SH-SY5Y (cell line): ENCODE data around the gene BICRA.

Experiments
- GATA2 ChIP-seq: IDR thresholded peaks from 2 replicates; pipeline ENCODE4 v1.6.1; 2011; ENCODE audit warnings: mild to moderate bottlenecking, low read depth, low read length
- GATA3 ChIP-seq: IDR thresholded peaks from 2 replicates; pipeline ENCODE4 v1.6.1; 2011; ENCODE audit warnings: low read depth, mild to moderate bottlenecking, low read length, moderate library complexity

BICRA gene

DNA sequence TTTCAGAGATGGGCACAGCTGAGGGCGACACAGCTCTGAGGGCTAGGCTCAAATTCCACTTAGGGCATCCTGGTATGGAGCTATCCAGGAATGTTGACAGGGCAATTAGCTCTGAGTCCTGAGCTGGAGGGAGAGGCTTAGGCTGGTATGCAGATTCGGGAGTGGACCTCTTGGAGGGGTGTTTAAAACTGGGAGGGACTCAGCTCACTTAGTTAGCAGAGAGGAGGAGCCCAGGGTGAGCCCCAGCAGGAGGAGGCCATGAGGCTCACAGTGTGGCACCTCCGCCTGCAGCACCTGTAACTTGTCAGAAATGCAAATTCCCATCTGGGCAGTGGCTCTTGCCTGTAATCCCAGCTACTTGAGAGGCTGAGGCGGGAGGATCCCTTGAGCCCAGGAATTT lies 126.2 kb downstream of the BICRA start:
- no peak for TF ChIP-seq GATA2

DNA sequence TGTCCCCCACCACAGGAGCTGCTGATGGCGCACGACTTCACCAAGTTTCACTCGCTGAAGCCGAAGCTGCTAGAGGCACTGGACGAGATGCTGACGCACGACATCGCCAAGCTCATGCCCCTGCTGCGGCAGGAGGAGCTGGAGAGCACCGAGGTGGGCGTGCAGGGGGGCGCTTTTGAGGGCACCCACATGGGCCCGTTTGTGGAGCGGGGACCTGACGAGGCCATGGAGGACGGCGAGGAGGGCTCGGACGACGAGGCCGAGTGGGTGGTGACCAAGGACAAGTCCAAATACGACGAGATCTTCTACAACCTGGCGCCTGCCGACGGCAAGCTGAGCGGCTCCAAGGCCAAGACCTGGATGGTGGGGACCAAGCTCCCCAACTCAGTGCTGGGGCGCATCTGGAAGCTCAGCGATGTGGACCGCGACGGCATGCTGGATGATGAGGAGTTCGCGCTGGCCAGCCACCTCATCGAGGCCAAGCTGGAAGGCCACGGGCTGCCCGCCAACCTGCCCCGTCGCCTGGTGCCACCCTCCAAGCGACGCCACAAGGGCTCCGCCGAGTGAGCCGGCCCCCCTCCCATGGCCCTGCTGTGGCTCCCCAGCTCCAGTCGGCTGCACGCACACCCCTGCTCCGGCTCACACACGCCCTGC lies 132.1 kb downstream of the BICRA start:
- TF ChIP-seq GATA3 = no peak
- no peak for TF ChIP-seq GATA2

DNA sequence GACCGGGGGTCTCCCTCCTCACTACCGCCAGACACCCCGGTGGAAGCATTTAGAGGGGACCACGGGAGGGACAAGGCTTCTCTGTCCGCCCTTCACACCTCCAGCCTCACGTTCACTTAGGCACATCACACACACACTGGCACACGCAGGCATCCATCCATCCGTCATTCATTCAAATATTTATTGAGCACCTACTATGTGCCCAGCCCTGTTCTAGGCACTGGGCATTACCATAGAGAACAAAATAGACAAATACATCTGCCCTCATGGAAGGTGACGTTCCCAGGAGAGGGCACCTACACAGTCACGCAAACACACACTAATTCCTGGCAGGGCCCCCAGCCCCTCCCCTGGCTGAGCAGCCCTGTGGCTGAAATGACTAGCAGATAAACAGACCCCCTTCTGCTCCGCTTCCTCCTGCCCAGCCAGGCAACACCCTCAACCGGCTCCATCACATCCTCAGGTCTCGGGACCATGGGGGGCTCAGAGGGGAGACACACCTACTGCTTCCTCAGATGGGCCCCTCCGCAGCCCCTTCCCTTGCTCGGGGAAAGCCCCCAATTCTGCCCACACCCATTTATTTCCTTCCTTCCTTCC lies 132.7 kb downstream of the BICRA start:
- TF ChIP-seq GATA3 (no peak), GATA2 (no peak)

DNA sequence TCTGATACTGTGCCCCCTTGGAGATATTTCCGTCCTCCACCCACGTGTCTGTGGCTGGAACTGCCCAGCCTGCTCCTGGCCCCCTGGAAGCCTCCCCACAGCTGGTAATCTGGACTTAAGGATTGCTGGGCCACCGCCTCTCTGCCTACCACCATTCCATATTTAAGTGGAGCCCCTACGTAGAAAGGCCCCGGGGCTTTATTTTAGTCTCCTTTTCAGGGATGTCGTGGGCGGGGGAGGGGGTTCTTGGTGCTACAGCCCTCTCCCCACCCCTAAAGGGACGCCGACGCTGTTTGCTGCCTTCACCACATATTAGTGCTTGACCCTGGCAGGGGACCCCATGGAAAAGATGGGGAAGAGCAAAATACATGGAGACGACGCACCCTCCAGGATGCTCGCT lies 133.7 kb downstream of the BICRA start:
- no peak for TF ChIP-seq GATA3
- no peak for TF ChIP-seq GATA2

DNA sequence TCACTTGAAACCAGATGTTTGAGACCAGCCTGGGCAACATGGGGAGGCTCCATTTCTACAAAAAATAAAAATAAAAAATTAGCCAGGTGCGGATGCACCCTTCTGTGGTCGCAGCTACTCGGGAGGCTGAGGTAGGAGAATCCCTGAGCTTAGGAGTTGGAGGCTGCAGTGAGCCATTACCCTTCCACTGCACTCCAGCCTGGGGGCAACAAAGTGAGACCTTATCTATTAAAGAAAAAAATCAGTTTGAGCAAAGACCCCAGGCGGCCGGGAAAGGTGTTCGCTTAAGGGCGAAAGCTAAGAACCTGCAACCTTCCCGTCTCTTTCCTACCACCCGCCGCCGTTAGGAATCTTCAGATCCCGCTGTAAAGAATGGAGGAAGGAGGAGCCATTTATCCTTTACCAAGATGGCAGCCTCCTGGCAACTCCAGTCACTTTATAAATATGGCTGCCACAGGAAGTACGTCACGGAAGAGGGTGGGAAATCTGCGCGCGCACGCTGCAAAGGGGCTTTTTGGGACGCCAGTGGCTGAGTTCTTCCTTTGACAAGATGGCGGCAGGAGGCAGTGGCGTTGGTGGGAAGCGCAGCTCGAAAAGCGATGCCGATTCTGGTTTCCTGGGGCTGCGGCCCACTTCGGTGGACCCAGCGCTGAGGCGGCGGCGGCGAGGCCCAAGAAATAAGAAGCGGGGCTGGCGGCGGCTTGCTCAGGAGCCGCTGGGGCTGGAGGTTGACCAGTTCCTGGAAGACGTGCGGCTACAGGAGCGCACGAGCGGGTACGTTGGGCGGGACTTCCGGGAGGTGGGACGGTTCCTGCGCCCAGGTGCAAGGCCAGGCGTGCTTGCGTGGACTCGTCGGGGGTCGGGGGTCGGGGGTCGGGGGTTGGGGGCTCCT lies 136.3 kb downstream of the BICRA start, which contains the start of gene NOP53:
TSS of gene NOP53 (plus strand) at position 537 of the 892 bp plus-strand sequence. CDS start at position 551, 14 bp downstream.
- no peak for TF ChIP-seq GATA3
- TF ChIP-seq GATA2 = no peak

DNA sequence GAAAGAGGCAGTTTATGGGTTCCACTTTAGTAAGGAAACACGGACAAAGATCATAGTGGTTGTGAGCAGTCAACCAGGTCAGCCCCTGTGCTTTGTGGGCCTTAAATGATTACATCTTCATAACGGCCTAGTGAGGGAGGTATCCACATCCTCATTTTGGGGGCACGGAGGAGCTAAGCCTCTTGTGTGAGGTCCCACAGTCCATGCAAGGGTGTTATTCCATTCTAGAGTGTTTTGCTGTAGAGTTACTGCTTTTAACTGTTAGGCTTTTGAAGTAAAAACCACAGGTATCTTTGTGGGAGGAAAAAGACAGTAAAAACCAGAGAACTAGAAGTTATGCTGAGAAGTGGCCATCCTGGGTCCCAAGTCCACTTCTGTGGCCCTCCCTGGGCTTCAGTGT lies 140.4 kb downstream of the BICRA start:
- no peak for TF ChIP-seq GATA2
- TF ChIP-seq GATA3 = no peak

DNA sequence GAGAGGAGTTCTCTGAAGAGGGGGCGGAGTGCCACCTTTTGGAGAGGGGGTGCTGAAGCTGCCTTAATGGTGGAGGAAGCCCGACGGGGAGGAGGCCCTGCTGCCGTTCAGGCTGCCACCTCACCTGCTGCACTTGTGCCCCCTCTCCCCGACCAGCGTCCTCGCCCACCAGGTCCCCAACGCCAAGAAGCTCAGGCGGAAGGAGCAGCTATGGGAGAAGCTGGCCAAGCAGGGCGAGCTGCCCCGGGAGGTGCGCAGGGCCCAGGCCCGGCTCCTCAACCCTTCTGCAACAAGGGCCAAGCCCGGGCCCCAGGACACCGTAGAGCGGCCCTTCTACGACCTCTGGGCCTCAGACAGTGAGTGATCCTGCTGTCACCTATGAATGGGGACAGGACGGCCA lies 141.8 kb downstream of the BICRA start:
- TF ChIP-seq GATA3 = no peak
- no peak for TF ChIP-seq GATA2

DNA sequence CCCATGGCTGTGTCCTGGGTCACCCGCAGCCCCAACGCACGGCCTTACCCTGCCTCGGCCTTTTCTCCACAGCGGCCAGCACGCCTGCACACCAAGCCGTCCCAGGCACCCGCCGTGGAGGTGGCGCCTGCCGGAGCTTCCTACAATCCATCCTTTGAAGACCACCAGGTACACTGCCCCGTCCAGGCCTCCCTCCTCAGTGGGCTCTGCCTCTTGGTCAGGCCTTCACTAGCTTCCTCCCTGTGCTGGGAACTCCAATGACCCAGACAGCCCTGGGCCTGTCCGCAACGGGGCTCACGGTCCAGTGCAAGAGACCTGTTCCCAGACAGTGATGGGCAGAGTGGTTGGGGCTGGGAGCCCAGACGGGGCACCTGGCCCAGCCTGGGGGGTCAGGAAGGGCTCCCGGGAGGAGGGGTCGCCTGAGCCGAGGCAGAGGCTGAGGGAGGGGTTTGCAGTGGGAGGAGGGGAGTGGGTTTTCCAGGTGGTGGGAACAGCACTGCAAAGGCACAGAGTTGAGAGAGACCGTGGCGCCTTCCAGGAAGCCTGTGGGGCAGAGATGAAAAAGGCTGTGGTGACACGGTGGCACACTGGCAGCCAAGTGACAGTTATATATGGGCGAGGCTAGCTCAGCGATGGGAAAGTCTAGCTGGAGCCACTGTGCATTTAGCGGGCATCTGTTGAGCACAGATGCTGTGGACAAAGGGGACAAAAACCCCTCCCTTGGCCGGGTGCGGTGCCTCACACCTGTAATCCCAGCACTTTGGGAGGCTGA lies 143.7 kb downstream of the BICRA start:
- TF ChIP-seq GATA3 = no peak
- TF ChIP-seq GATA2 = no peak
